Pancreas (tissue), 10 donors: ENCODE measurements around the gene SIN3B. TPM values are rescaled to one million over a fixed set of nuclear protein-coding genes. Genes with fewer than 3 reads are reported as not detected.

Source experiments
- ATAC-seq, 4 donors: fragments of 200-7000 bp; cut with Tn5 transposase; one replicate each; pipeline versions ENCODE4 v1.8.0 to v1.9.1; 2020; ENCODE audit warnings: mild to moderate bottlenecking in 4 of 4, moderate library complexity in 4 of 4
- DNase-seq, 6 donors: peaks; one replicate each; pipeline ENCODE4 v3.0.0-alpha.2; 2020
- FAIRE-seq: peaks from 2 replicates; lab custom pipeline; 2012; peaks lifted over from hg19 to GRCh38; lab: Jason Lieb, UNC
- H3K27ac ChIP-seq, 4 donors: fragments of 200-600 bp; sonication (generic); 1 replicate in 3 of 4; 2 replicates in 1 of 4; pipeline versions ENCODE4 v1.5.0 to v1.8.0; 2020
- H3K27me3 ChIP-seq, 4 donors: fragments of 200-600 bp; one replicate each; pipeline ENCODE4 v1.8.0; 2021
- H3K36me3 ChIP-seq, 3 donors: fragments of 200-600 bp; sonication (generic) in 1 of 3; one replicate each; pipeline versions ENCODE4 v1.5.0 to v1.8.0; 2020 to 2021
- H3K4me1 ChIP-seq, 3 donors: fragments of 200-600 bp; one replicate each; pipeline ENCODE4 v1.8.0; 2021
- H3K4me3 ChIP-seq, 4 donors: fragments of 200-600 bp; sonication (generic) in 2 of 4; one replicate each; pipeline versions ENCODE4 v1.5.0 to v1.8.0; 2020 to 2021
- H3K9me3 ChIP-seq, 4 donors: fragments of 200-600 bp; one replicate each; pipeline ENCODE4 v1.8.0; 2021
- WGBS, 2 donors: extraction: QIAGEN DNeasy Blood & Tissue Kit; methylation state at CpG; one replicate each; pipeline ENCODE4 v1.1.7; 2013; 5-methylcytosine and 5-hydroxymethylcytosine counted together
- intact Hi-C, 3 donors: fragments of 100-400 bp; cut with DNase I; formaldehyde crosslinking; loops; one replicate each; pipeline versions ENCODE4 v1.11.1 to v1.14.2; 2022
- polyA plus RNA-seq, 2 donors: library from polyadenylated mRNA; stranded (reverse); fragments of 200-250 nt; gene quantifications; one replicate each; pipeline ENCODE4 v1.2.3, GENCODE V29; 2013
- total RNA-seq, 6 donors: library from RNA; stranded (reverse); fragmentation: NEBNext Ultra II Directional in 4 of 6; extraction: Animal tissue kit (Norgen Biotek cat#: 25700) in 4 of 6; gene quantifications; one replicate each; pipeline versions ENCODE4 v1.2.1 to v1.2.4, GENCODE V29; 2021 to 2023
- TF ChIP-seq, protein P1 (sequence below), 4 donors: fragments of 200-600 bp; sonication (generic) in 3 of 4; IDR thresholded peaks; one replicate each; pipeline versions ENCODE4 v1.5.0 to v1.8.0; 2021; ENCODE audit warnings: antibody characterized with exemption in 4 of 4
- donor health status: healthy with polysubstance abuse.
- donor health status: DM: no; HTN: no; CAD: no; lungs with moderate emphysema.
- donor health status: DM: no; HTN: no; CAD: no.
- donor health status: control.
- donor health status: control.
- donor health status: Bipolar disorder and iron deficiency.
- donor health status: DM: yes; HTN: yes; CAD: no.
- donor health status: DM: no; HTN: no; CAD: no.
- donor health status: DM: no; HTN: no; CAD: no.
- donor health status: DM: yes; HTN: yes; CAD: no.

SIN3B gene
- total and polyA plus RNA-seq, 8 donors: 13.6 to 51.8 (median 20.1) TPM

DNA sequence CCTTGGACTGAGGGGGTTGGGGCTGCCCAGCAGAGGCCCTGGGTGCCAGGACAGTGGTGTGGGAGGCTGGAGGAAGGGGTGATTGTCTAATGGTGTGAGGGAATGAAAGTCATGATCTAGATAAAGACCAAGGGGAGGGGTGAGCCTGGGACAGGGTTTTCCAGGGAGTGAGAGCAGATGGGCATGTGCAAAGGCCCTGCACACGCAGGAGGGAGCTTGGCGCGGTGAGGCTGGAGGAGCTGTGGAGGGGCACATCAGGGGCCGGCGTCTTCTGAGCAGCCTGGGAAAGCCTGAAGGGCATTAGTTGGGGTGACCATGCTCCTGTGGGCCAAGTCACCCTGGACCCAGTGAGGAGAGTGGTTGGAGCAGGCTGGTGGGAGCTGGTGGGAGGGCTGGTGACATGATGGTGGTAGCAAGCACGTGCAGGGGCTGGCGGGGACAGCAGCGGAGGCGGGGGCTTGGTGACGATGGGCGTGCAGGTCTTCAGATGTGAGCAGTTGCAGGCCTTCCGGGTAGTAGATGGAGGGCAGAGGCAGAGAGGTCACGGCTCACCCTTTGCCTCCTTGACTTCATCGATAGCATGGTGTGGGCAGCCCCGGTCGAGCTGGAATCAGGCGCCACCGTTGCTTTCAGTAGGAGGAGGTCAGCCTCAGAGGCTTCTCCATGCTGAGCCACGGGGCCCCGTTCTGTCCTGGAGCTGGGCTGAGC lies 39.4 kb downstream of the SIN3B start:
- TF ChIP-seq, protein P1, sequence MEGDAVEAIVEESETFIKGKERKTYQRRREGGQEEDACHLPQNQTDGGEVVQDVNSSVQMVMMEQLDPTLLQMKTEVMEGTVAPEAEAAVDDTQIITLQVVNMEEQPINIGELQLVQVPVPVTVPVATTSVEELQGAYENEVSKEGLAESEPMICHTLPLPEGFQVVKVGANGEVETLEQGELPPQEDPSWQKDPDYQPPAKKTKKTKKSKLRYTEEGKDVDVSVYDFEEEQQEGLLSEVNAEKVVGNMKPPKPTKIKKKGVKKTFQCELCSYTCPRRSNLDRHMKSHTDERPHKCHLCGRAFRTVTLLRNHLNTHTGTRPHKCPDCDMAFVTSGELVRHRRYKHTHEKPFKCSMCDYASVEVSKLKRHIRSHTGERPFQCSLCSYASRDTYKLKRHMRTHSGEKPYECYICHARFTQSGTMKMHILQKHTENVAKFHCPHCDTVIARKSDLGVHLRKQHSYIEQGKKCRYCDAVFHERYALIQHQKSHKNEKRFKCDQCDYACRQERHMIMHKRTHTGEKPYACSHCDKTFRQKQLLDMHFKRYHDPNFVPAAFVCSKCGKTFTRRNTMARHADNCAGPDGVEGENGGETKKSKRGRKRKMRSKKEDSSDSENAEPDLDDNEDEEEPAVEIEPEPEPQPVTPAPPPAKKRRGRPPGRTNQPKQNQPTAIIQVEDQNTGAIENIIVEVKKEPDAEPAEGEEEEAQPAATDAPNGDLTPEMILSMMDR (IDR thresholded peaks at IDR 0.05): no peak
- 94 to 97% methylated on average over 20 of the region's 20 CpGs for WGBS, 2 donors
- ATAC-seq: no peak
- DNase-seq: no peak
- Histone ChIP-seq H3K4me1 (no peaks in the 10 kb centered on the region), H3K27me3 (no peaks in the 10 kb centered on the region), H3K36me3 (peaks cover 3 to 54% (median 8%) of the 10 kb centered on the region in 3 donors), H3K27ac (no peak overlapping the region), H3K4me3 (no peak overlapping the region), H3K9me3 (no peaks in the 10 kb centered on the region)
- intact Hi-C loops: no loop called here
- FAIRE-seq: no peak

DNA sequence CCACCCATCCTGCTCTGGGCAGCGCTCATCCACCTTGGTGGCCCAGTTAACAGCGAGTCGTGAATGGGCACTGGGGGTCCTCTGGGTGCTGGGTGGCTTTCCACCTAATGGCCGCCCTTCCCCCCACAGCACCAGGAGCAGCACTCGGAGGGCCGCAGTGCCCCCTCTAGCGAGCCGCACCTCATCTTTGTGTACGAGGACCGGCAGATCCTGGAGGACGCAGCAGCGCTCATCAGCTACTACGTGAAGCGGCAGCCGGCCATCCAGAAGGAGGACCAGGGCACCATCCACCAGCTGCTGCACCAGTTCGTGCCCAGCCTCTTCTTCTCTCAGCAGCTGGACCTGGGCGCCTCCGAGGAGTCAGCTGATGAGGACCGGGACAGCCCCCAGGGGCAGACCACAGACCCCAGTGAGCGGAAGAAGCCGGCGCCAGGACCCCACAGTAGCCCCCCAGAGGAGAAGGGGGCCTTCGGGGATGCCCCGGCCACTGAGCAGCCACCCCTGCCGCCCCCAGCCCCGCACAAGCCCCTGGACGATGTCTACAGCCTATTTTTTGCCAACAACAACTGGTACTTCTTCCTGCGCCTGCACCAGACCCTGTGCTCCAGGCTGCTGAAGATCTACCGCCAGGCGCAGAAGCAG lies 40.3 kb downstream of the SIN3B start:
- FAIRE-seq: no peak
- intact Hi-C loops: no loop called here
- Histone ChIP-seq H3K27me3 (no peaks in the 10 kb centered on the region), H3K4me3 (no peak overlapping the region), H3K4me1 (no peaks in the 10 kb centered on the region), H3K9me3 (no peaks in the 10 kb centered on the region), H3K27ac (no peak overlapping the region), H3K36me3 (peaks cover 3 to 47% (median 8%) of the 10 kb centered on the region in 3 donors)
- WGBS, 2 donors: 95 to 96% methylated on average over 30 of the region's 30 CpGs
- ATAC-seq: no peak
- no peak for DNase-seq
- TF ChIP-seq, protein P1 (IDR thresholded peaks at IDR 0.05): no peak

DNA sequence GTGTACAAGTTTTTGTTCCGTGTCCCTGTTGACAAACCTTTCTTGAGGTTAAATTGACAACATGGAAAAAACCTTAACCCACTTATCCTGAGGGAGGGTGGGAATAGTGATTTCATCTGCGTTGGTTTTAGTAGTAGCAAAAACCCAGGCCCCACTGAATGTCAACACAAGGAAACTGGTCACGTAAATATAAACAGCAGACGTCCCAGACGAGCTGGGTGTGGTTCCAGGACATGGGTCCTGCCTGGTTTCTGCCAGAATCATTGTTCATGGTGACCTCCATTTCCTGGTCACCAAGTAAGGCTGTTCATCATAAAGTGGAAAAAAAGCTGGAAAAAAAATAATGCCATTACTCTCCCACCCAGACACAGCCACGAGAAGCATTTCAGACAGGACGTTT lies 42.7 kb downstream of the SIN3B start:
- Histone ChIP-seq H3K4me1 (no peaks in the 10 kb centered on the region), H3K9me3 (no peaks in the 10 kb centered on the region), H3K27me3 (no peaks in the 10 kb centered on the region), H3K36me3 (peaks cover 0 to 46% (median 7%) of the 10 kb centered on the region in 3 donors), H3K27ac (no peak overlapping the region), H3K4me3 (no peak overlapping the region)
- TF ChIP-seq, protein P1 (IDR thresholded peaks at IDR 0.05): no peak
- 78 to 82% methylated on average over 7 of the region's 7 CpGs for WGBS, 2 donors
- DNase-seq: no peak
- peak in 1 of 4 donors; percentile 14 for ATAC-seq
- intact Hi-C loops: no loop called here
- no peak for FAIRE-seq

DNA sequence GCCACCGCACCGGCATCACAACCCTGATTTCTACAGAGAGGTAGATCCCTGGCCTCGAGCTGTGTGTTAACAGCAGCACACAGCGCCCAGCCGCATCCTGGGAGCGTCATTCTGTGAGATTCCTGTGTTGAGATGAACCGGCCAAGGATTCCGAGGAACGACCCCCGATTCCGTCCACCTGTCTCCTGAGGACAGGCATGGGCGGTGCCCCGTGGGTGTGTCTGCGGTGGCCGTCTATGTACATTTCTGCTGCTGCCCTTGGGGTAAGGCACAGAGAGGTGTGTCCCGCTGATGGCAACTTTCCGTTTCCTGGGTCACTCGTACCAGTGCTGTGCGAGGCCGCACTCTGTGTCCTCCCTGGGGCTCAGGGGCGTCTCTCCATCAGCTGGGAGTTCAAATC lies 43.5 kb downstream of the SIN3B start:
- no peak overlapping the region for H3K4me3 ChIP-seq
- TF ChIP-seq, protein P1 (IDR thresholded peaks at IDR 0.05): no peak
- 95 to 97% methylated on average over 21 of the region's 21 CpGs for WGBS, 2 donors
- no peak for DNase-seq
- intact Hi-C loops: no loop called here
- no peaks in the 10 kb centered on the region for H3K9me3 ChIP-seq
- H3K27me3 ChIP-seq: no peaks in the 10 kb centered on the region
- peaks cover 0 to 46% (median 4%) of the 10 kb centered on the region in 3 donors for H3K36me3 ChIP-seq
- FAIRE-seq: no peak
- no peak overlapping the region for H3K27ac ChIP-seq
- no peaks in the 10 kb centered on the region for H3K4me1 ChIP-seq
- ATAC-seq: no peak

DNA sequence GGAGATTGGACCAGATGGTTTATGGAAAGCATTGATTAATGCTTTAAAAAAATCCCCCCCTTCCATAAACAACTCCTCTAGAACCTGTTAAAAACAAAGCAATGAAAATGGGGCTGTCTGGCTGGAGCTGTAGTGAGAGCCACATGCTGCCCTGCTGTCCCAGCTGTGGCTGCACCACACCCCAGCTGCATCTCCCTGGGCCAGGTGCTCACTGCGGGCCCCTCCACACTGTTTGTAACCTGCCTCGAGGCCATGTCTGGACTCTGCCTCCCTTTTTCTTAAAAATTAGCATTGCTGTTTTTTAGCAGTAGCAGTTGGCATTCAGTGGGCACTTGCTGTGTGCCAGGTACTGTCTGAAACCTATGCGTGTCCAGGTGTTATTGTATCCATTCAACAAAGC lies 44.4 kb downstream of the SIN3B start:
- 94 to 96% methylated on average over 3 of the region's 3 CpGs for WGBS, 2 donors
- no peak for ATAC-seq
- peaks cover 0 to 51% (median 13%) of the 10 kb centered on the region in 3 donors for H3K36me3 ChIP-seq
- FAIRE-seq: no peak
- DNase-seq: no peak
- TF ChIP-seq, protein P1 (IDR thresholded peaks at IDR 0.05): no peak
- no peak overlapping the region for H3K4me3 ChIP-seq
- intact Hi-C loops: no loop called here
- no peaks in the 10 kb centered on the region for H3K27me3 ChIP-seq
- no peaks in the 10 kb centered on the region for H3K9me3 ChIP-seq
- H3K27ac ChIP-seq: no peak overlapping the region
- H3K4me1 ChIP-seq: no peaks in the 10 kb centered on the region
